NOMO-1 (cell line): ENCODE results near the gene SLC13A3.

Experiments used
- DNase-seq, 2 experiments: peaks; one replicate each; lab custom pipeline; 2025; ENCODE audit not compliant: unreplicated experiment in 2 of 2; lab: John Stamatoyannopoulos, UW

The SLC13A3 gene

GRCh38 chr20:46609043-46609442, 42.2 kb downstream of the SLC13A3 start:
- no peak for DNase-seq

GRCh38 chr20:46607849-46608497, 43.3 kb downstream of the SLC13A3 start:
- DNase-seq: no peak

GRCh38 chr20:46607191-46607848, 43.9 kb downstream of the SLC13A3 start:
- no peak for DNase-seq

GRCh38 chr20:46606817-46607190, 44.5 kb downstream of the SLC13A3 start:
- DNase-seq: no peak

GRCh38 chr20:46605978-46606816, 45.1 kb downstream of the SLC13A3 start:
- no peak for DNase-seq

- DNase-seq: no peak
Observed at GRCh38 chr20:46605181-46605580, 46.1 kb downstream of the SLC13A3 start.

GRCh38 chr20:46604551-46605133, 46.6 kb downstream of the SLC13A3 start:
- no peak for DNase-seq

GRCh38 chr20:46602429-46602828, 48.8 kb downstream of the SLC13A3 start:
- DNase-seq: no peak

- no peak for DNase-seq
Observed at GRCh38 chr20:46601603-46602122, 49.6 kb downstream of the SLC13A3 start.

- no peak for DNase-seq
Observed at GRCh38 chr20:46600286-46600752, 50.9 kb downstream of the SLC13A3 start.

GRCh38 chr20:46599227-46599987, 51.9 kb downstream of the SLC13A3 start:
- DNase-seq: no peak

GRCh38 chr20:46595933-46596332, 55.3 kb downstream of the SLC13A3 start:
- no peak for DNase-seq

- DNase-seq: no peak
Observed at GRCh38 chr20:46594725-46595124, 56.5 kb downstream of the SLC13A3 start.

- no peak for DNase-seq
Observed at GRCh38 chr20:46592580-46593362, 58.5 kb downstream of the SLC13A3 start.

GRCh38 chr20:46590443-46590842, 60.8 kb downstream of the SLC13A3 start:
- no peak for DNase-seq

- no peak for DNase-seq
Observed at GRCh38 chr20:46588532-46589511, 62.4 kb downstream of the SLC13A3 start.

- no peak for DNase-seq
Observed at GRCh38 chr20:46587986-46588385, 63.3 kb downstream of the SLC13A3 start.

GRCh38 chr20:46586724-46587123, 64.5 kb downstream of the SLC13A3 start:
- no peak for DNase-seq
